Cardiac fibroblast (primary cell): ENCODE data around the gene SCRN2.
A peak's percentile ranks its signal among the peaks of the same experiment; 100 is the strongest.

ENCODE experiments used
- DNase-seq, 2 donors: peaks; one replicate each; pipeline versions ENCODE4 v3.0.0 to v3.0.0-alpha.2; 2010; ENCODE audit warnings: low read depth in 2 of 2
- H3K4me3 ChIP-seq, 2 donors: replicated peaks in 1 of 2; 1 replicate in 1 of 2; 2 replicates in 1 of 2; pipeline ENCODE4 v1.5.1; 2011; ENCODE audit warnings: low read depth in 2 of 2, low read length in 2 of 2, mild to moderate bottlenecking in 2 of 2, moderate library complexity in 1 of 2
- CTCF ChIP-seq: IDR thresholded peaks from one replicate; pipeline ENCODE4 v1.5.1; 2011; ENCODE audit warnings: low read depth, mild to moderate bottlenecking, low read length, inconsistent platforms

SCRN2 gene

GRCh38 chr17:47882695-47883588 lies 41.9 kb upstream of the SCRN2 start:
- TF ChIP-seq CTCF: no peak
- DNase-seq: no peak
- H3K4me3 ChIP-seq: no peak overlapping the region

- TF ChIP-seq CTCF: no peak
- DNase-seq: peak in 1 of 2 donors; percentile 40
- no peak overlapping the region for H3K4me3 ChIP-seq
These were observed 41.2 kb upstream of the SCRN2 start for GRCh38 chr17:47882247-47882646.

GRCh38 chr17:47879776-47880454 lies 38.8 kb upstream of the SCRN2 start:
- TF ChIP-seq CTCF: no peak
- no peak overlapping the region for H3K4me3 ChIP-seq
- no peak for DNase-seq

- no peak for TF ChIP-seq CTCF
- DNase-seq: peak in 1 of 2 donors; percentile 23
- H3K4me3 ChIP-seq: no peak overlapping the region
These were observed 38.0 kb upstream of the SCRN2 start for GRCh38 chr17:47879028-47879585.

GRCh38 chr17:47878203-47879027 lies 37.3 kb upstream of the SCRN2 start:
- H3K4me3 ChIP-seq: no peak overlapping the region
- no peak for DNase-seq
- TF ChIP-seq CTCF: no peak

- DNase-seq: no peak
- no peak for TF ChIP-seq CTCF
- no peak overlapping the region for H3K4me3 ChIP-seq
These were observed 36.4 kb upstream of the SCRN2 start for GRCh38 chr17:47877368-47878034.
